HEK293 (cell line): ENCODE measurements around the gene ZSWIM4.
A peak's percentile ranks its signal among the peaks of the same experiment; 100 is the strongest.

Source experiments
- CTCF ChIA-PET: fragments of 350-600 bp; formaldehyde crosslinking; extraction: SDS; loops from one replicate; lab custom pipeline; 2021; ENCODE audit warnings: antibody characterized with exemption; lab: Yijun Ruan, JAX
- POLR2A ChIA-PET: fragments of 300-600 bp; formaldehyde crosslinking; extraction: SDS; loops from one replicate; lab custom pipeline; 2020; ENCODE audit warnings: antibody characterized with exemption, inconsistent platforms; lab: Yijun Ruan, JAX
- H3K27ac ChIP-seq: fragments of 200-500 bp; sonication (Bioruptor generic); 2 replicates; pipeline ENCODE4 v1.5.1; 2014; ENCODE audit warnings: low read depth, low read length, control low read depth, inconsistent platforms; ENCODE audit errors: extremely low read depth
- H3K36me3 ChIP-seq, 2 experiments: fragments of 200-500 bp in 1 of 2; sonication (Bioruptor generic) in 1 of 2; 1 replicate in 1 of 2; 2 replicates in 1 of 2; pipeline ENCODE4 v1.5.1; 2014 to 2017; ENCODE audit warnings: inconsistent platforms in 2 of 2, low read length in 2 of 2; ENCODE audit not compliant: control insufficient read depth in 2 of 2, insufficient read depth in 1 of 2
- H3K4me1 ChIP-seq: fragments of 200-500 bp; sonication (Bioruptor generic); 2 replicates; pipeline ENCODE4 v1.5.1; 2014; ENCODE audit warnings: mild to moderate bottlenecking, low read length, inconsistent platforms; ENCODE audit not compliant: control insufficient read depth, insufficient read depth
- H3K4me3 ChIP-seq: 2 replicates; pipeline ENCODE4 v1.5.1; 2011; ENCODE audit warnings: low read depth, mild to moderate bottlenecking, control low read depth, low read length, moderate library complexity
- H3K9me3 ChIP-seq: fragments of 200-500 bp; sonication (Bioruptor generic); 2 replicates; pipeline ENCODE4 v1.5.1; 2014; ENCODE audit warnings: low read depth, low read length, inconsistent platforms; ENCODE audit not compliant: control insufficient read depth, insufficient read depth
- FEZF1 ChIP-seq: fragments of 450-650 bp; formaldehyde crosslinking; IDR thresholded peaks from 2 replicates; pipeline ENCODE4 v1.5.1; 2016; ENCODE audit warnings: missing biosample characterization, missing genetic modification characterization
- GFI1B ChIP-seq: fragments of 450-650 bp; formaldehyde crosslinking; IDR thresholded peaks from 2 replicates; pipeline ENCODE4 v1.5.1; 2016; ENCODE audit warnings: missing biosample characterization, missing genetic modification characterization
- GLI4 ChIP-seq: fragments of 450-650 bp; formaldehyde crosslinking; IDR thresholded peaks from 2 replicates; pipeline ENCODE4 v1.5.1; 2016; ENCODE audit warnings: missing biosample characterization, missing genetic modification characterization
- PRDM1 ChIP-seq: fragments of 450-650 bp; formaldehyde crosslinking; IDR thresholded peaks from 2 replicates; pipeline ENCODE4; 2016; ENCODE audit warnings: missing biosample characterization, missing genetic modification characterization
- TCF7L2 ChIP-seq: IDR thresholded peaks from 2 replicates; pipeline ENCODE4 v1.6.1; 2011; ENCODE audit warnings: low read depth, mild to moderate bottlenecking, inconsistent platforms, low read length, moderate library complexity, borderline replicate concordance
- ZBTB20 ChIP-seq: fragments of 450-650 bp; formaldehyde crosslinking; IDR thresholded peaks from 2 replicates; pipeline ENCODE4 v1.5.1; 2016; ENCODE audit warnings: missing biosample characterization, missing genetic modification characterization
- ZIC2 ChIP-seq: fragments of 450-650 bp; formaldehyde crosslinking; IDR thresholded peaks from 2 replicates; pipeline ENCODE4 v1.5.1; 2016; ENCODE audit warnings: missing biosample characterization, missing genetic modification characterization
- ZNF140 ChIP-seq: fragments of 450-650 bp; formaldehyde crosslinking; IDR thresholded peaks from 2 replicates; pipeline ENCODE4 v1.5.1; 2016; ENCODE audit warnings: missing biosample characterization, missing genetic modification characterization
- ZNF155 ChIP-seq: fragments of 450-650 bp; formaldehyde crosslinking; IDR thresholded peaks from 2 replicates; pipeline ENCODE4 v1.5.1; 2016; ENCODE audit warnings: missing biosample characterization, missing genetic modification characterization
- ZNF175 ChIP-seq: fragments of 450-650 bp; formaldehyde crosslinking; IDR thresholded peaks from 2 replicates; pipeline ENCODE4 v1.5.1; 2016; ENCODE audit warnings: missing biosample characterization, missing genetic modification characterization
- ZNF2 ChIP-seq: fragments of 450-650 bp; formaldehyde crosslinking; IDR thresholded peaks from 2 replicates; pipeline ENCODE4 v1.5.1; 2016; ENCODE audit warnings: missing biosample characterization, missing genetic modification characterization
- ZNF571 ChIP-seq: fragments of 450-650 bp; formaldehyde crosslinking; IDR thresholded peaks from 2 replicates; pipeline ENCODE4 v1.5.0; 2017; ENCODE audit warnings: missing biosample characterization, missing genetic modification characterization
- ZNF610 ChIP-seq: fragments of 450-650 bp; formaldehyde crosslinking; IDR thresholded peaks from 2 replicates; pipeline ENCODE4 v1.5.1; 2016; ENCODE audit warnings: missing biosample characterization, missing genetic modification characterization, borderline replicate concordance
- ZNF629 ChIP-seq: fragments of 450-650 bp; formaldehyde crosslinking; IDR thresholded peaks from 2 replicates; pipeline ENCODE4 v1.5.1; 2017; ENCODE audit warnings: missing biosample characterization, missing genetic modification characterization
- ZNF670 ChIP-seq: fragments of 450-650 bp; formaldehyde crosslinking; IDR thresholded peaks from 2 replicates; pipeline ENCODE4 v1.5.1; 2016; ENCODE audit warnings: missing biosample characterization, missing genetic modification characterization, low read depth
- ZNF677 ChIP-seq: fragments of 450-650 bp; IDR thresholded peaks from 2 replicates; pipeline ENCODE4 v1.5.0; 2018; ENCODE audit warnings: missing biosample characterization, mild to moderate bottlenecking, missing genetic modification characterization, moderate library complexity
- ZNF701 ChIP-seq: fragments of 450-650 bp; formaldehyde crosslinking; IDR thresholded peaks from 2 replicates; pipeline ENCODE4 v1.5.1; 2016; ENCODE audit warnings: missing biosample characterization, missing genetic modification characterization
- ZNF792 ChIP-seq: fragments of 450-650 bp; formaldehyde crosslinking; IDR thresholded peaks from 2 replicates; pipeline ENCODE4 v1.5.1; 2016; ENCODE audit warnings: missing biosample characterization, missing genetic modification characterization
- ZNF843 ChIP-seq: fragments of 450-650 bp; formaldehyde crosslinking; IDR thresholded peaks from 2 replicates; pipeline ENCODE4 v1.5.1; 2016; ENCODE audit warnings: missing biosample characterization, missing genetic modification characterization
- TF ChIP-seq, protein P1 (sequence below): fragments of 450-650 bp; formaldehyde crosslinking; IDR thresholded peaks from 2 replicates; pipeline ENCODE4 v1.5.1; 2016; ENCODE audit warnings: missing biosample characterization, missing genetic modification characterization
- TF ChIP-seq, protein P2 (sequence below): fragments of 450-650 bp; formaldehyde crosslinking; IDR thresholded peaks from 2 replicates; pipeline ENCODE4 v1.5.1; 2017; ENCODE audit warnings: missing biosample characterization, missing genetic modification characterization
- TF ChIP-seq, protein P3 (sequence below): fragments of 450-650 bp; formaldehyde crosslinking; IDR thresholded peaks from 2 replicates; pipeline ENCODE4 v1.5.1; 2016; ENCODE audit warnings: missing biosample characterization, missing genetic modification characterization, low read depth
- TF ChIP-seq, protein P4 (sequence below): fragments of 450-650 bp; formaldehyde crosslinking; IDR thresholded peaks from 2 replicates; pipeline ENCODE4 v1.5.1; 2016; ENCODE audit warnings: missing biosample characterization, missing genetic modification characterization
- TF ChIP-seq, protein P5 (sequence below): fragments of 450-650 bp; formaldehyde crosslinking; IDR thresholded peaks from 2 replicates; pipeline ENCODE4 v1.5.1; 2017; ENCODE audit warnings: missing biosample characterization, mild to moderate bottlenecking, missing genetic modification characterization, moderate library complexity
- TF ChIP-seq, protein P6 (sequence below): fragments of 450-650 bp; formaldehyde crosslinking; IDR thresholded peaks from 2 replicates; pipeline ENCODE4 v1.5.1; 2016; ENCODE audit warnings: missing biosample characterization, missing genetic modification characterization

ZSWIM4 gene

DNA sequence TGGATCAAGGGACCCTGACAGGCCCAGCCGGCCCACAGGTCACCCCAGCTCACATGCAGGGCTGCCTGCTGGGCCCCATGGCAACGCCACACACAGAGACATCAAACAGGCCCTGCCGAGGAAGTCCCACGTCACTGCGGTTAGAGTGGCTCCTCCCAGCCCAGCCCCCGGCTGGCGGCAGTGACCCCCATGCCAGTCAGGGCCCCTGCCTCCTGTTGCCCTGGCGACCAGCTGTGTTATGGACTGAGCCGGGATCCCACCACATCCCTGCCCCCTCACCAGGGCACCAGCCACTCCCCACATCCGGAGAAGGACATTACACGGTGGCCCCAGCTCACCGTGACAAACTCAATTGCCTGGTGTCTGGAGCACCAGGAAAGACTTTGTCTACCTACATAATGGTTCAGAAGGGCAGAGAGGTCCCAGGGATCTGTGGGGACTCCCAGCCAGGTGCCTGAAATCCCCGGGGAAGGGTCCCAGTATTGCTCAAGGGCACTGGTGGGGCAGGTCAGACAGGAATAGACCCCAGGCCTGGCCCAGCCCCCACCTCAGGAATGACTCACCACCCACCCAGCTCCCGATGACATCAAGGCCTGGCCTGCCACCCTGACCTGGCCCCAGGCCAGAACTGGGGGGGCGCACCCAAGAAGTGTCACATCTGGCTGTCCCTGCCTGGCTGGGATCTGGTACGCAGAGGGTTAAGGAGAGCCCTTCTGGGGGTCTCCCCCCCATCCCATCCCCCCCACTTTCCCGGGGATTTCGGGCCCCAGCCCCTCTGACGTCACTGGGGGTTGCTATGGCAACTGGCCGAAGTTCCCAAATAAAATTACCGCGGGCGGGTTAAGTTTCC lies 51.5 kb downstream of the ZSWIM4 start (continued):
- TF ChIP-seq, protein P1, sequence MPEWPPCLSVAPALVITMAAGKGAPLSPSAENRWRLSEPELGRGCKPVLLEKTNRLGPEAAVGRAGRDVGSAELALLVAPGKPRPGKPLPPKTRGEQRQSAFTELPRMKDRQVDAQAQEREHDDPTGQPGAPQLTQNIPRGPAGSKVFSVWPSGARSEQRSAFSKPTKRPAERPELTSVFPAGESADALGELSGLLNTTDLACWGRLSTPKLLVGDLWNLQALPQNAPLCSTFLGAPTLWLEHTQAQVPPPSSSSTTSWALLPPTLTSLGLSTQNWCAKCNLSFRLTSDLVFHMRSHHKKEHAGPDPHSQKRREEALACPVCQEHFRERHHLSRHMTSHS: 0 out of 2 replicates have a peak, but pooled peaks have one; percentile 31
- TF ChIP-seq, protein P2, sequence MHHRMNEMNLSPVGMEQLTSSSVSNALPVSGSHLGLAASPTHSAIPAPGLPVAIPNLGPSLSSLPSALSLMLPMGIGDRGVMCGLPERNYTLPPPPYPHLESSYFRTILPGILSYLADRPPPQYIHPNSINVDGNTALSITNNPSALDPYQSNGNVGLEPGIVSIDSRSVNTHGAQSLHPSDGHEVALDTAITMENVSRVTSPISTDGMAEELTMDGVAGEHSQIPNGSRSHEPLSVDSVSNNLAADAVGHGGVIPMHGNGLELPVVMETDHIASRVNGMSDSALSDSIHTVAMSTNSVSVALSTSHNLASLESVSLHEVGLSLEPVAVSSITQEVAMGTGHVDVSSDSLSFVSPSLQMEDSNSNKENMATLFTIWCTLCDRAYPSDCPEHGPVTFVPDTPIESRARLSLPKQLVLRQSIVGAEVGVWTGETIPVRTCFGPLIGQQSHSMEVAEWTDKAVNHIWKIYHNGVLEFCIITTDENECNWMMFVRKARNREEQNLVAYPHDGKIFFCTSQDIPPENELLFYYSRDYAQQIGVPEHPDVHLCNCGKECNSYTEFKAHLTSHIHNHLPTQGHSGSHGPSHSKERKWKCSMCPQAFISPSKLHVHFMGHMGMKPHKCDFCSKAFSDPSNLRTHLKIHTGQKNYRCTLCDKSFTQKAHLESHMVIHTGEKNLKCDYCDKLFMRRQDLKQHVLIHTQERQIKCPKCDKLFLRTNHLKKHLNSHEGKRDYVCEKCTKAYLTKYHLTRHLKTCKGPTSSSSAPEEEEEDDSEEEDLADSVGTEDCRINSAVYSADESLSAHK (tag by site-specific recombination): peak; percentile 57
- TF ChIP-seq ZNF610 (tag by site-specific recombination) (0 out of 2 replicates have a peak, but pooled peaks have one; percentile 17), TCF7L2 (peak; percentile 76), ZNF792 (tag by site-specific recombination) (peak; percentile 46; the same call in 1 of the 2 replicates), ZNF629 (tag by site-specific recombination) (peak; percentile 99)
- TF ChIP-seq, protein P3, sequence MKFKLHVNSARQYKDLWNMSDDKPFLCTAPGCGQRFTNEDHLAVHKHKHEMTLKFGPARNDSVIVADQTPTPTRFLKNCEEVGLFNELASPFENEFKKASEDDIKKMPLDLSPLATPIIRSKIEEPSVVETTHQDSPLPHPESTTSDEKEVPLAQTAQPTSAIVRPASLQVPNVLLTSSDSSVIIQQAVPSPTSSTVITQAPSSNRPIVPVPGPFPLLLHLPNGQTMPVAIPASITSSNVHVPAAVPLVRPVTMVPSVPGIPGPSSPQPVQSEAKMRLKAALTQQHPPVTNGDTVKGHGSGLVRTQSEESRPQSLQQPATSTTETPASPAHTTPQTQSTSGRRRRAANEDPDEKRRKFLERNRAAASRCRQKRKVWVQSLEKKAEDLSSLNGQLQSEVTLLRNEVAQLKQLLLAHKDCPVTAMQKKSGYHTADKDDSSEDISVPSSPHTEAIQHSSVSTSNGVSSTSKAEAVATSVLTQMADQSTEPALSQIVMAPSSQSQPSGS (tag by site-specific recombination): peak; percentile 96

DNA sequence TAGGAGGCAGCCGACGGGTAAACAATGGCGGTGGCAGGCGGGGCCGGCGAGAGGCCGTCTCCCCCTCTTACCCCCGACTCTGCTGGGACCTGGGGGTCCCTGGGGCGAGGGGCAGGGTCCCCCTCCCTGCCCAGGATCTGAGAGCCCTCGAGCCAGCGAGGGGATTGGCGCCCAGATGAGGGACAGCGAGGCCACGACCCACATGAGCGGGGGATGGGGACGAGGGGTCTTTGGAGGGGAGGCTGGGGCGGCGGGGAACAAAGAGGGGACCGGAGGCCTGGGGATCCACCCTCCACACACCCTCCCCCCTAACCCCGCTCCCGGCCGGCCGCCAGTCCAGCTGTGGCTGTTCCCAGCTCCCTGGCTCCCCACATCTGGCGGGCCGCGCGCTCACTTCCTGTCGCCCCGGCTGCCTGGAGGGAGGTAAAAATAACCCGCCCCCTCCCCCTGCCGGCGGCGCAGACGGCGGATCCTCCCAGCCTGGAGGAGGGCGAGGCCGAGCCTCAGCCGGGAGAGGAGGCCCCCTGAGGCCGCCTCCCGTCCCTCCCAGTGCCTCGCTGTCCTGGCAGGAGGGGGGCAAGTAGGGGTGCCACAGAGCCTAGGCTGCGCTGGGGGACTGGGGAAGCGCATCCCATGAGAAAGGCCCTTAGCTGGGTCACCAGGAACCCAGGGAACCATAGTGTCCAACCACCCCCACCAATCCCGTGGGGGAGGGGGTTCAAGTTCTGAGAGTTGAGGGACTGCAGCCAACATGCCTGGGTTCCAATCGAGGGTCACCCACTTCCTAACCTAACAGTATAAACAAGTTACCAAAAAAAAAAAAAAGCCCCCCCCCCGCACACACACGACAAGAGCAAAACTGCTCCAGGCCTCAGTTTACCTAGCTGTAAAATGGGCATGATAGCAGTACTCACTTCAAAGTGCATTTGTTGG lies 52.4 kb downstream of the ZSWIM4 start:
- Histone ChIP-seq H3K27ac (peak overlapping the region; percentile 98), H3K4me1 (peaks cover 34% of the 10 kb centered on the region), H3K4me3 (peak overlapping the region; percentile 76), H3K9me3 (no peaks in the 10 kb centered on the region), H3K36me3 (no peaks in the 10 kb centered on the region)
- ChIA-PET CTCF (interaction anchor here (0.7 to 1.8 kb wide), 2 partner anchors 15 to 233 kb away, joined by 3 to 13 read pairs; no protein-coding TSS in a partner anchor), POLR2A (interaction anchor here (1.7 to 2.4 kb wide), 5 partner anchors 11 to 73 kb away, joined by 4 to 18 read pairs (median 11); partner anchors contain the start of genes C19orf53 and ZSWIM4)
- TF ChIP-seq ZNF701 (tag by site-specific recombination) (no peak), ZNF140 (tag by site-specific recombination) (no peak), FEZF1 (tag by site-specific recombination) (no peak), ZNF2 (tag by site-specific recombination) (0 out of 2 replicates have a peak, but pooled peaks have one; percentile 16), ZNF843 (tag by site-specific recombination) (peak; percentile 31; the same call in 1 of the 2 replicates), ZIC2 (tag by site-specific recombination) (peak; percentile 92), GFI1B (tag by site-specific recombination) (no peak), ZNF677 (tag by site-specific recombination) (no peak), ZBTB20 (tag by site-specific recombination) (peak; percentile 43; the same call in 1 of the 2 replicates), GLI4 (tag by site-specific recombination) (no peak), PRDM1 (no peak), ZNF155 (no peak), ZNF670 (no peak), ZNF175 (tag by site-specific recombination) (no peak), ZNF571 (no peak)
- TF ChIP-seq, protein P4, sequence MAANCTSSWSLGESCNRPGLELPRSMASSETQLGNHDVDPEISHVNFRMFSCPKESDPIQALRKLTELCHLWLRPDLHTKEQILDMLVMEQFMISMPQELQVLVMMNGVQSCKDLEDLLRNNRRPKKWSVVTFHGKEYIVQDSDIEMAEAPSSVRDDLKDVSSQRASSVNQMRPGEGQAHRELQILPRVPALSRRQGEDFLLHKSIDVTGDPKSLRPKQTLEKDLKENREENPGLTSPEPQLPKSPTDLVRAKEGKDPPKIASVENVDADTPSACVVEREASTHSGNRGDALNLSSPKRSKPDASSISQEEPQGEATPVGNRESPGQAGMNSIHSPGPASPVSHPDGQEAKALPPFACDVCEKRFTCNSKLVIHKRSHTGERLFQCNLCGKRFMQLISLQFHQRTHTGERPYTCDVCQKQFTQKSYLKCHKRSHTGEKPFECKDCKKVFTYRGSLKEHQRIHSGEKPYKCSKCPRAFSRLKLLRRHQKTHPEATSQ (tag by site-specific recombination): peak; percentile 46
- TF ChIP-seq, protein P5, sequence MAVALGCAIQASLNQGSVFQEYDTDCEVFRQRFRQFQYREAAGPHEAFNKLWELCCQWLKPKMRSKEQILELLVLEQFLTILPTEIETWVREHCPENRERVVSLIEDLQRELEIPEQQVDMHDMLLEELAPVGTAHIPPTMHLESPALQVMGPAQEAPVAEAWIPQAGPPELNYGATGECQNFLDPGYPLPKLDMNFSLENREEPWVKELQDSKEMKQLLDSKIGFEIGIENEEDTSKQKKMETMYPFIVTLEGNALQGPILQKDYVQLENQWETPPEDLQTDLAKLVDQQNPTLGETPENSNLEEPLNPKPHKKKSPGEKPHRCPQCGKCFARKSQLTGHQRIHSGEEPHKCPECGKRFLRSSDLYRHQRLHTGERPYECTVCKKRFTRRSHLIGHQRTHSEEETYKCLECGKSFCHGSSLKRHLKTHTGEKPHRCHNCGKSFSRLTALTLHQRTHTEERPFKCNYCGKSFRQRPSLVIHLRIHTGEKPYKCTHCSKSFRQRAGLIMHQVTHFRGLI: 0 out of 2 replicates have a peak, but pooled peaks have one; percentile 21
- TF ChIP-seq, protein P6, sequence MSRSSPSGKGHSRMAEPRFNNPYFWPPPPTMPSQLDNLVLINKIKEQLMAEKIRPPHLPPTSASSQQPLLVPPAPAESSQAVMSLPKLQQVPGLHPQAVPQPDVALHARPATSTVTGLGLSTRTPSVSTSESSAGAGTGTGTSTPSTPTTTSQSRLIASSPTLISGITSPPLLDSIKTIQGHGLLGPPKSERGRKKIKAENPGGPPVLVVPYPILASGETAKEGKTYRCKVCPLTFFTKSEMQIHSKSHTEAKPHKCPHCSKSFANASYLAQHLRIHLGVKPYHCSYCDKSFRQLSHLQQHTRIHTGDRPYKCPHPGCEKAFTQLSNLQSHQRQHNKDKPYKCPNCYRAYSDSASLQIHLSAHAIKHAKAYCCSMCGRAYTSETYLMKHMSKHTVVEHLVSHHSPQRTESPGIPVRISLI (tag by site-specific recombination): no peak
